NCI-H69 (cell line): ENCODE data around the gene CNOT6.
"Not testable (repeated sequence)": the region's sequence is repeated elsewhere in the genome, so short reads cannot be mapped to it uniquely, and the experiment has no call there.

ENCODE experiments used
- DNase-seq: peaks from one replicate; lab custom pipeline; 2025; lab: John Stamatoyannopoulos, UW

The CNOT6 gene

GRCh38 chr5:180471866-180472265 is 22.3 kb upstream of the CNOT6 start:
- peak; percentile 9 for DNase-seq

GRCh38 chr5:180472269-180472668 is 21.9 kb upstream of the CNOT6 start:
- DNase-seq: no peak

- DNase-seq: not testable (repeated sequence)
These were observed 20.8 kb upstream of the CNOT6 start for GRCh38 chr5:180473386-180473785.

- DNase-seq: no peak
These were observed 19.6 kb upstream of the CNOT6 start for GRCh38 chr5:180474569-180474968.

DNA sequence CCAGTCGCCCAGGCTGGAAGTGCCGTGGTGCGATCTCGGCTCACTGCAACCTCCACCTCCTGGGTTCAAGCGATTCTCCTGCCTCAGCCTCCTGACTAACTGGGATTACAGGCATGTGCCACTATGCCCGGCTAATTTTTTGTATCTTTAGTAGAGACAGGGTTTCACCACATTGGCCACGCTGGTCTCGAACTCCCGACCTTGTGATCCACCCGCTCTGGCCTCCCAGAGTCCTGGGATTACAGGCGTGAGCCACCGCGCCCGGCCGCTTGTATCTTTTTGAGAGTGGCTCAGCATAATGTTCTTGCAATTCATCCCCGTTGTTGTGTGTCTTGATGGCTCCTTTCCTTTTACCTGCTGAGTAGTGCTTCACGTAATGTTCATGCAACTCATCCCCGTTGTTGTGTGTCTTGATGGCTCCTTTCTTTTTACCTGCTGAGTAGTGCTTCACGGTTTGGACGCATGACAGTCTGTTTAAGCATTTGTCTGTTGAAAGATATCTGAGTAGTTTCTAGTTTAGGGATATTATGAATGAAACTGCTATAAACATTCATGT is 18.1 kb upstream of the CNOT6 start:
- not testable (repeated sequence) for DNase-seq

DNA sequence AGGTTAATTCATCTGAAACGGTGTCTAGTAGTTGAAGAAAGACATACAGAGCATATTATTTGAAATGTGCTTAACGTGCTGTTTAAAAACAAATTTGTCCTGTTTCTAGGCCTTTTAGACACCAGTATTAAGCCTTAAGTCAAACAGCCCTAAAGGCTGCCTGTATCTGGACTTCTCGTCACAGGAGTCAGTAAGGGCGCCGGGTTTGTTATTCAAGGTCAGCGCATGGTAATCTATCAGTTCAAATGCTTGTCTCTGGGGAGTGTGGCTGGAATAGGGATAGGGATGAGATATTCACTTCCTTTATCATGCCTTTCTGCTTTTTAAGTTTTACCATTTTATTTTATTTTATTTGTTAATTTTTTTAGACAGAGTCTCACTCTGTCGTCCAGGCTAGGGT is 9.4 kb upstream of the CNOT6 start:
- no peak for DNase-seq

DNA sequence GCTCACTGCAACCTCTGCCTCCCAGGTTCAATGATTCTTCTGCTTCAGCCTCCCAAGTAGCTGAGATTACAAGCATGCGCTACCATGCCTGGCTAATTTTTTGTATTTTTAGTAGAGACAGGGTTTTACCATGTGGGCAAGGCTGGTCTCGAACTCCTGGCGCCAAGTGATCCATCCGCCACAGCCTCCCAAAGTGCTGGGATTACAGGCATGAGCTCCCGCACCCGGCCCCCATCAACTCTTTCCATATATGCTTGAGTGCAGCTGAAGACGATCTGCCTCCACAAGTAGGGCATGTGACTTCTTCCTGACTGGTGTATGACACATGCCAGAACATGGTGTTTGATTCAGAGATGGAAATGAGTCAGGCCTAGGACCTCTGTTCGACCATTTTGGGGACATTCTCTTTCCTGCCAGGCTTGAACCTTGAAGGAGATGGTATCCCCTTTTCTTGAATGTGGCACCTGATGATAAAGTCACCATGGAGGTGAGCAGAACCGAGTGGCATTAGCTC is 7.5 kb upstream of the CNOT6 start:
- DNase-seq: no peak

DNA sequence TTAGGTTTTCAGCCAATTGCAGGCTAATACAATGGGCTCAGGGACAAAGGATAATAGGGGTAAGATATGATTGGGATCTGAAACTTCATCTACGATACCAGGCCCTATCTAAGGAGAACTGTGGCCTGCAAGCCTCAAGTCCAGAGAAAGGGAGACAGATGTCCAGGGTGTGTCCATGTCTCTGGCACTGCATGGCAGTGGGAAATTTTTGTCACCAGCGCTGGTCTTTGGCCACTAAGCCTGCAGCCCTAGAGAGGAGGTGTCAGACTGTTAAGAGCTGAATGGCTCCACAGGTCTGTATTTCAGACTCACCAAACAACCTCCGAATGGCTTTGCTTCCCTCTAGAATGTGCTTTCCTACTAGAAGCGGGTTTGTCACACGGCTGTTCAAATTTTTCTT is 6.6 kb upstream of the CNOT6 start:
- DNase-seq: no peak

DNA sequence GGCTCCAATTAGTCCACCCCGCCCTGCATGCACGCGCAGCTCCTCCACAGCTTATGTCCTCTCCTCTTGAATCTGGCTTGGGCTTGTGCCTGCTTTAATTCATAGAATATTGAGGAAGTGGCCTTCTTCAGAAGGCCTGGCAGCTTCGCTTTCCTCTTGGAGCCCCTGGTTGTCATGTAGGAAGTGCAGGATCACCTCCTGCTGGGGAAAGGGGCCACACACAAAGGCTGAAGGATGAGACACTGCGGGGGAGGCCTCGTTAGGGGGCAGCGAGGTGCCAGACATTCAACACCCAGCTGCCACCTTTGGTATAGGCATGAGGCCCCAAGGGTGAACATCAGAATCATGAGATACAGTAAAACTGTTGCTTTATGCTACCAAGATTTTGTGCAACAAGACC is 2.7 kb upstream of the CNOT6 start:
- DNase-seq: peak; percentile 19

DNA sequence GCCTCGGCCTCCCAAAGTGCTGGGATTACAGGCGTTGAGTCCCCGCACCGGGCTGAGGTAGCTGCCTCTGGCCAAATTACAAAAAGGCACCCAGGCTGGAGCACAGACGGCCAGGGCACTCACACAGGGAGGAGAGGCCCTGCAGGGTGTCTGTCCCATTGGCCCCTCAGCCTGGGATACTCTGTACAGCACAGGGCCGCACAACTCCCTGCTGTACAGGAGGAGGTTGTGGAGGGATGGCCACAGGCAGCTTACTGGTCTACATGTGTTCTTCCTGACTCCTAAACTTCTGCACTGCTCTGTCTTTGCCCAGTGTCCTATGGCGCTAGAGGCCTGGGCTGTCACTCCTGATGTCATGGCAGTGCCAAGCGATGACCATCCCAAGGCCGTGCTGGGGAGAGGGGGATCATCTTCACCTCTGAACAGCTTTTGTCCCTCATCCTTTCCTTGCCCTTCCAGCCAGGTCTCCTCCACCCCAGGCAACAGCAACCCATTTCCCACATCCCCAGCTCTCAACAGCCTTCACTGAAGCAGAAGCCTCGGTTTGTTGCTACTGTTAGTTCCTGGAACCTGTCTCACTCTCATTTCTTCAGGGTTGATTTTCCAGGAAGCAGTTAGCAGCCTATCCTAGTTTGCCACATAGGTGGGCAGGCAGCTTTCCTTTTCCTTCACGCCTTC is 1.8 kb upstream of the CNOT6 start:
- no peak for DNase-seq

DNA sequence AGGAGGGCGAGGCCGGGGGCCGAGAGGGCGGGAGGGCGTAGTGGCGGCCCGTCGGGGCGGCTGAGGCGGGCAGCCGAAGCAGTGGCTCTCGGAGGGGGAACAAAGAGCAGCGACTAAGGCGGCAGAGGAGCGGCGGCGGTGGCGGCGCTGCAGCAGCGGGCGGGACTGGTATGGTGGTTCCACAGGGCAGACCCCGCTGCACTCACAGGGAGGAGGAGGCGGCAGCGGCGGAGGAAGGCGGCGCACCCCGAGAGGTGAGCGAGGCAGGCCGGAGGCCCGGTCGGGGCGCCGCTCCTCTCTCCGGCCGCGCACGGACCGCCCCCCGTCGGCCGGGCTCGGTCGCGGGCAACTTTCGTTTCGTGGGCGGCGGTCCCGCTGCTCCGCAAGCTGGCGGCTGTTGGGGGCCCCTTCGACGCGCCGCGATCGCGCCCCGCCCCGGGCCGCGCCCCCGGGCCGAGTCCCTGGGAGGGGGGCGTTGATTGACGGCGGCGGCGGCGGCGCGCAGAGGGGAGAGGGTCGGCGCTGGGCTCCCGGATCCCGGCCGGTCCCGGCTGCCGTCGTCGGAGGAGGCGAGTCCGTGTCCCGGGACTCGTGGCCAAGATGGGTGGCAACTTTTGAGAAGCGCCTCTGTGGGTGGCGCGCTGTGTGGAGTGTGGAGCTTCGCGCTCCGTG is 467 bp downstream of the CNOT6 start:
- peak; percentile 71 for DNase-seq

DNA sequence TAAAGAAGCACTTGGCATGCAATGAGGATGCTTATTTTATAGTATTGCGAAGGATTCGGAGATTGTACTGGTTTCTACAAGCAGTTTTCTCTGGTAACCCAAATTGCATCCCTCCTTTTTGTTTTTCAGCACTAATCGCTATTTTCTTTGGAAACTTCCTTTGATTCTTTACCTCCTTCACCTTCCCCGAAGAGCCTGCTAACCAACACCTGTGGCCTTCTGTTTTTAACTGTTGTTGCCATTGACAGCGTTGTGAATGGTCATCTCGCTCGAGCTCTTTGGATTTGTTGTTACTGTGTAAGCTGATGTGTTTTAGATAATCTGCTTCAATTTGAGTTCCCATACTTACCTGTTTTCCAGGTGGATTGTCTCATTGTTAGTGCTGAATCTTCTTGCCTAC is 1.1 kb downstream of the CNOT6 start:
- DNase-seq: peak; percentile 30

DNA sequence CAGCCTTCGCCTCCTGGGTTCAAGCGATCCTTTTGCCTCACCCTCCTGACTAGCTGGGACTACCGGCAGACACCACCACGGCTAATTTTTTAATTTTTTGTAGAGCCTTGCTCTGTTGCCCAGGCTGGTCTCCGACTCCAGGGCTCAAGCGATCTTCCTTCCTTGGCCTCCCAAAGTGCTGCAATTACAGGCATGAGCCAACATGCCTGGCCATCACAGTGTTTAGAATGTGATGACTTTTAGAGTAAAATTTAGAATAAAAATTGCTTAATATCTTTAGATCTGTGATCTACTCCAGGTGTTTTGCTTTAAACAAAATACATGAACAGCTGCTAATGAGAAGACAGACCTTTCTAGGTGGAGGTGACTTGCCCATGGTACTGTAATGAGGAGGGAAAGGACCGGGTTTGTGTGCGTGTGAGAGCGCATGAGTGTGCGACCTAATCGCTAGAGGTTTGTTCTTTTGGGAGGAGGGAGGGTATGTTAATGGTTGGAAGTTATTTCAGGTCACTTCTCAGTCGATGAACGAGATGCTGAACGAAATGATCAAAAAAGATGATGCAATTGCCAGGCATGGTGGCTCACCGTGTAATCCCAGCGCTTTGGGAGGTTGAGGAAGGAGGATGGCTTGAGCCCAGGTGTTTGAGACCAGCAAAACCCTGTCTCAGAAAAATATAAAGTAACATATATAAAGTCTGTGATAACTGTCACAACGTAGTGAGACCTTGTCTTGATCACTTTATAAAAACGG is 2.0 kb downstream of the CNOT6 start:
- DNase-seq: no peak

GRCh38 chr5:180496806-180497205 is 2.6 kb downstream of the CNOT6 start:
- DNase-seq: not testable (repeated sequence)

- DNase-seq: not testable (repeated sequence)
These were observed 3.7 kb downstream of the CNOT6 start for GRCh38 chr5:180497865-180498264.

DNA sequence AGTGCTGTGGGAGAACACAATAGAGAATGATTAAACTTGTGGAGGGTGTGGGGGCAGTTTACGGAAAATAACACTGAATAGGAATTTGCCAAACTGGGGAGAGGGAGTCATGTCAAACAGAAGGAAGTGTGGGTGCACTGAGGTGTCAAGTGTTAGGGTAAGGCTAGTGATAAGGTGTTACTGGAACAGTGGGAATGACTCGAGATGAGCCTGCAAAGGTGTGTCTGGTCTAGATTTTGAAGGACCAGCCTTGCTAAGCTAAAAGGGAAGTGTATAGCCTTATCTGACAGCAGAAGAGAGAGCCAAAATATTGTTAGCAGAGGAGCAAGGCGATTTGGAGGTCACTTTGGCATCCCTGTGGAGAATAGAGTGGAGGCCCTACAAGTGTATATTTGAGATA is 4.2 kb downstream of the CNOT6 start:
- no peak for DNase-seq

- peak; percentile 19 for DNase-seq
These were observed 5.5 kb downstream of the CNOT6 start for GRCh38 chr5:180499684-180500083.

DNA sequence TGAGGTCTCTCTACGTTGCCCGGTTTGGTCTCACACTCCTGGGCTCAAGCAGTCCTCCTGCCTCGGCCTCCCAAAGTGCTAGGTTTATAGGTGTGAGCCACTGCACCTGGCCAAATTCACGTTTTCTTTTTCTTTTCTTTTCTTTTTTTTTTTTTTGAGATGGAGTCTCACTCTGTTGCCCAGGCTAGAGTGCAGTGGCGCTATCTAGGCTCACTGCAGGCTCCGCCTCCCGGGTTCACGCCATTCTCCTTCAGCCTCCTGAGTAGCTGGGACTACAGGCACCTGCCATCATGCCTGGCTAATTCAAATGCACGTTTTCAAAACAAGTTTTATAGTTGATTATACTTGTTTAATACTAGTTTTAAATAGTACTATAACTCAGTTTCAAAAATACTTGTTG is 6.1 kb downstream of the CNOT6 start:
- DNase-seq: not testable (repeated sequence)

DNA sequence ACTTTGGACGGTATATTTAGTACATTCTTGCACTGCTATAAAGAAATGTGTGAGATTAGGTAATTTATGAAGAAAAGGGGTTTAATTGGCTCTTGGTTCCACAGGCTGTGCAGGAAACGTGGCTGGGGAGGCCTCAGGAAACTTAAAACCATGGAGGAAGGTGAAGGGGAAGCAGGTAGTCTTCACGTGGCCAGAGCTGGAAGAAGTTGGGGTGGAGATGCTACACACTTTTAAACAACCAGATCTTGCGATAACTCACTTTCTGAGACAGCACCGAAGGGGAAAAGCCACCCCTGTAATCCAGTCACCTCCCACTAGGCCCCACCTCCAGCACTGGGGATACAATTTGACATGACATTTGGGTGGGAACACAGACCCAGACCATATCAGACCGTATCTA is 13.5 kb downstream of the CNOT6 start:
- no peak for DNase-seq

- DNase-seq: no peak
These were observed 21.1 kb downstream of the CNOT6 start for GRCh38 chr5:180515294-180515693.

- not testable (repeated sequence) for DNase-seq
These were observed 21.8 kb downstream of the CNOT6 start for GRCh38 chr5:180515974-180516373.

- DNase-seq: no peak
These were observed 22.3 kb downstream of the CNOT6 start for GRCh38 chr5:180516440-180516839.

DNA sequence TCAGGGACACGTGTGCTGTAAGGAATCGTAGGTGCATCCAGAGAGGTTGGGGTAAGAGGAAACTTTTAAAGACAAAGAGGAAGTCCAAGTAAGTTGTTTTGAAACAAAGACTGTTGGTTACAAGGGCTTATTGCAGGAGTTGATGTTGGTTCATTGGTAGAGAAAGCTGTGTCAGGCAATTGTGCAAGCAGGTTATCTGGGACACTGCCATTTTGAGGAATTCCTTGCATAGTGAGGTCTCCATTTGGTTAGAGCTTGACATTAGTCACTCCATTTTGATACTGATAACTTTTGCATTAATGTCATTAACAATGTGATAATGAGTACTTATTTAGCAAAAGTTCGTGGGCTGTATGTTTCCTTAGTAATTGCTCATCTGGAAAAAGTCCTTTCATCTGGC is 24.9 kb downstream of the CNOT6 start:
- DNase-seq: no peak
